Lung (tissue), 12 donors: Measurements from ENCODE around the gene ALDH5A1. TPM values are rescaled to one million over a fixed set of nuclear protein-coding genes. Genes with fewer than 3 reads are reported as not detected.

Experiments used
- ATAC-seq: fragments of 200-7000 bp; cut with Tn5 transposase; one replicate; pipeline ENCODE4 v1.9.1; 2020; ENCODE audit warnings: moderate number of reproducible peaks; ENCODE audit not compliant: insufficient read depth, low FRiP score
- DNase-seq, 3 donors: peaks; one replicate each; pipeline ENCODE4 v3.0.0-alpha.2; 2013 to 2017
- H3K27ac ChIP-seq, 2 donors: one replicate each; pipeline ENCODE4 v1.5.1; 2013; ENCODE audit warnings: mild to moderate bottlenecking in 2 of 2, moderate library complexity in 2 of 2, control low read depth in 1 of 2, inconsistent platforms in 1 of 2, low read depth in 1 of 2, low read length in 1 of 2
- H3K27me3 ChIP-seq, 3 donors: one replicate each; pipeline ENCODE4 v1.5.1; 2013; ENCODE audit warnings: low read length in 2 of 3; ENCODE audit not compliant: control insufficient read depth in 3 of 3, insufficient read depth in 3 of 3
- H3K36me3 ChIP-seq, 4 donors: one replicate each; pipeline ENCODE4 v1.5.1; 2013; ENCODE audit warnings: low read length in 4 of 4, mild to moderate bottlenecking in 1 of 4, moderate library complexity in 1 of 4; ENCODE audit not compliant: control insufficient read depth in 4 of 4, insufficient read depth in 4 of 4
- H3K4me1 ChIP-seq, 5 donors: one replicate each; pipeline ENCODE4 v1.5.1; 2013; ENCODE audit warnings: low read length in 5 of 5, mild to moderate bottlenecking in 2 of 5, moderate library complexity in 1 of 5; ENCODE audit not compliant: control insufficient read depth in 5 of 5, insufficient read depth in 5 of 5
- H3K4me3 ChIP-seq: one replicate; pipeline ENCODE4 v1.5.1; 2013; ENCODE audit warnings: mild to moderate bottlenecking, control low read depth, moderate library complexity
- H3K9ac ChIP-seq, 2 donors: one replicate each; pipeline ENCODE4 v1.5.1; 2013; ENCODE audit warnings: low read length in 2 of 2, control low read depth in 1 of 2; ENCODE audit not compliant: insufficient read depth in 1 of 2
- H3K9me3 ChIP-seq, 4 donors: one replicate each; pipeline ENCODE4 v1.5.1; 2013; ENCODE audit warnings: low read length in 3 of 4, mild to moderate bottlenecking in 1 of 4, moderate library complexity in 1 of 4; ENCODE audit not compliant: control insufficient read depth in 4 of 4, insufficient read depth in 3 of 4
- CTCF ChIP-seq: IDR thresholded peaks from 2 replicates; pipeline ENCODE4 v1.5.1; 2012; ENCODE audit warnings: mild to moderate bottlenecking; ENCODE audit errors: control extremely low read depth, extremely low read depth
- WGBS, 2 donors: extraction: QIAGEN DNeasy Blood & Tissue Kit; methylation state at CpG; one replicate each; pipeline ENCODE4 v1.1.7; 2013; 5-methylcytosine and 5-hydroxymethylcytosine counted together
- polyA plus RNA-seq, 2 donors: library from polyadenylated mRNA; stranded (reverse); fragments of 200-250 nt; gene quantifications; one replicate each; pipeline ENCODE4 v1.2.1, GENCODE V29; 2013
- total RNA-seq, 2 donors: library from RNA; depleted of rRNA in 1 of 2; stranded (reverse); fragments of >200 nt in 1 of 2; gene quantifications; one replicate each; pipeline ENCODE4 v1.2.1, GENCODE V29; 2014 to 2021
- donor health status: control.
- donor health status: control.
- donor health status: Bipolar disorder and iron deficiency.
- donor health status: healthy.
- donor health status: DM: yes; HTN: yes; CAD: no.

Gene ALDH5A1
- total and polyA plus RNA-seq, 4 donors = 3.1 to 12.8 (median 9.5) TPM

- WGBS, 2 donors = 88 to 91% methylated on average over 7 of the region's 7 CpGs
- ATAC-seq = no peak
- no peaks in the 10 kb centered on the region for H3K9me3 ChIP-seq
- no peak overlapping the region for H3K27ac ChIP-seq
- H3K36me3 ChIP-seq = no peaks in the 10 kb centered on the region
- H3K4me1 ChIP-seq = no peaks in the 10 kb centered on the region
- DNase-seq = no peak
- no peaks in the 10 kb centered on the region for H3K27me3 ChIP-seq
- no peak for TF ChIP-seq CTCF
- H3K9ac ChIP-seq = no peak overlapping the region
- H3K4me3 ChIP-seq = no peak overlapping the region
Measured at GRCh38 chr6:24469811-24470210, 25.0 kb upstream of the ALDH5A1 start.

GRCh38 chr6:24472181-24472580 lies 22.6 kb upstream of the ALDH5A1 start:
- no peaks in the 10 kb centered on the region for H3K27me3 ChIP-seq
- H3K9ac ChIP-seq = no peak overlapping the region
- no peaks in the 10 kb centered on the region for H3K36me3 ChIP-seq
- H3K4me1 ChIP-seq = no peaks in the 10 kb centered on the region
- no peak for TF ChIP-seq CTCF
- no peak overlapping the region for H3K4me3 ChIP-seq
- no peaks in the 10 kb centered on the region for H3K9me3 ChIP-seq
- no peak for ATAC-seq
- H3K27ac ChIP-seq = no peak overlapping the region
- DNase-seq = no peak

GRCh38 chr6:24476631-24477030 lies 18.1 kb upstream of the ALDH5A1 start:
- no peaks in the 10 kb centered on the region for H3K4me1 ChIP-seq
- 92 to 96% methylated on average over 6 of the region's 6 CpGs for WGBS, 2 donors
- no peaks in the 10 kb centered on the region for H3K27me3 ChIP-seq
- H3K36me3 ChIP-seq = no peaks in the 10 kb centered on the region
- no peak overlapping the region for H3K4me3 ChIP-seq
- H3K9ac ChIP-seq = no peak overlapping the region
- ATAC-seq (no peak), DNase-seq (no peak)
- H3K9me3 ChIP-seq = no peaks in the 10 kb centered on the region
- no peak overlapping the region for H3K27ac ChIP-seq
- no peak for TF ChIP-seq CTCF

- Histone ChIP-seq H3K4me3 (no peak overlapping the region), H3K27ac (no peak overlapping the region), H3K27me3 (no peaks in the 10 kb centered on the region), H3K36me3 (no peaks in the 10 kb centered on the region), H3K9me3 (no peaks in the 10 kb centered on the region), H3K9ac (no peak overlapping the region), H3K4me1 (no peaks in the 10 kb centered on the region)
- ATAC-seq (no peak), DNase-seq (no peak)
- 96 to 97% methylated on average over 1 of the region's 1 CpG for WGBS, 2 donors
- no peak for TF ChIP-seq CTCF
Measured at GRCh38 chr6:24477070-24477469, 17.7 kb upstream of the ALDH5A1 start.
